Measurements from ENCODE around the gene FOXN3. TPM values are rescaled to one million over a fixed set of nuclear protein-coding genes. Genes with fewer than 3 reads are reported as not detected.

The FOXN3 gene
- total and polyA plus RNA-seq, 2 experiments from 2014 or later: 98.9 to 167 TPM

- no peaks in the 10 kb centered on the region for H3K9me2 ChIP-seq (ENCODE audit: insufficient read depth)
- Mint-ChIP-seq H3K27ac (peak overlapping the region; percentile 69; the same call in 1 of the 2 replicates), H3K36me3 (ENCODE audit: low read depth) (peaks cover 64% of the 10 kb centered on the region)
Observed at GRCh38 chr14:89164168-89165073, 252.6 kb downstream of the FOXN3 start.

More at GRCh38 chr14:89164168-89165073, 252.6 kb downstream of the FOXN3 start:
- Histone ChIP-seq H3K36me3 (ENCODE audit: insufficient read depth) (peaks cover 4% of the 10 kb centered on the region; the same call in 1 of the 2 replicates), H2AFZ (no peak overlapping the region), H3K4me3 (no peak overlapping the region), H4K20me1 (replicated peaks; ENCODE audit: insufficient read depth) (peaks cover 16% of the 10 kb centered on the region), H3K27ac (ENCODE audit: low read depth) (no peak overlapping the region), H3K27me3 (ENCODE audit: insufficient read depth) (no peaks in the 10 kb centered on the region), H3K4me1 (ENCODE audit: insufficient read depth) (0 out of 2 replicates have a peak, but pooled peaks cover 7% of the 10 kb centered on the region), H3F3A (replicated peaks; ENCODE audit: low read depth) (no peaks in the 10 kb centered on the region), H3K4me2 (no peak overlapping the region), H3K79me2 (replicated peaks; ENCODE audit: insufficient read depth) (peaks cover 6% of the 10 kb centered on the region)
- H3K4me1 Mint-ChIP-seq: peaks cover 30% of the 10 kb centered on the region
- H3K27me3 Mint-ChIP-seq (ENCODE audit: insufficient read depth, low read depth, poor library complexity): peaks cover 31% of the 10 kb centered on the region
- ATAC-seq: no peak
- no peak for DNase-seq (ENCODE audit: low spot score)
- TF ChIP-seq POLR2AphosphoS5 (IDR thresholded peaks at IDR 0.05; ENCODE audit: low read depth) (no peak), CREB1 (CRISPR knock-in tag; IDR thresholded peaks at IDR 0.05; ENCODE audit: low read depth) (no peak), NANOG (IDR thresholded peaks at IDR 0.05; ENCODE audit: borderline replicate concordance) (no peak), EZH2 (IDR thresholded peaks at IDR 0.05; ENCODE audit: low read depth, unreplicated experiment) (no peak), STAT1 (IDR thresholded peaks at IDR 0.05; ENCODE audit: unreplicated experiment) (no peak), JUNB (IDR thresholded peaks at IDR 0.05; ENCODE audit: unreplicated experiment) (no peak), EZH2phosphoT487 (IDR thresholded peaks at IDR 0.05; ENCODE audit: unreplicated experiment) (no peak), ZNF114 (CRISPR knock-in tag; IDR thresholded peaks at IDR 0.05) (no peak), ZNF462 (CRISPR knock-in tag; IDR thresholded peaks at IDR 0.05) (no peak), ZNF331 (CRISPR knock-in tag; IDR thresholded peaks at IDR 0.05; ENCODE audit: low read depth) (no peak)
- TF ChIP-seq, protein P1, sequence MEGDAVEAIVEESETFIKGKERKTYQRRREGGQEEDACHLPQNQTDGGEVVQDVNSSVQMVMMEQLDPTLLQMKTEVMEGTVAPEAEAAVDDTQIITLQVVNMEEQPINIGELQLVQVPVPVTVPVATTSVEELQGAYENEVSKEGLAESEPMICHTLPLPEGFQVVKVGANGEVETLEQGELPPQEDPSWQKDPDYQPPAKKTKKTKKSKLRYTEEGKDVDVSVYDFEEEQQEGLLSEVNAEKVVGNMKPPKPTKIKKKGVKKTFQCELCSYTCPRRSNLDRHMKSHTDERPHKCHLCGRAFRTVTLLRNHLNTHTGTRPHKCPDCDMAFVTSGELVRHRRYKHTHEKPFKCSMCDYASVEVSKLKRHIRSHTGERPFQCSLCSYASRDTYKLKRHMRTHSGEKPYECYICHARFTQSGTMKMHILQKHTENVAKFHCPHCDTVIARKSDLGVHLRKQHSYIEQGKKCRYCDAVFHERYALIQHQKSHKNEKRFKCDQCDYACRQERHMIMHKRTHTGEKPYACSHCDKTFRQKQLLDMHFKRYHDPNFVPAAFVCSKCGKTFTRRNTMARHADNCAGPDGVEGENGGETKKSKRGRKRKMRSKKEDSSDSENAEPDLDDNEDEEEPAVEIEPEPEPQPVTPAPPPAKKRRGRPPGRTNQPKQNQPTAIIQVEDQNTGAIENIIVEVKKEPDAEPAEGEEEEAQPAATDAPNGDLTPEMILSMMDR (conservative IDR thresholded peaks at IDR 0.05; ENCODE audit: low read depth in 2 of 2): no peak
- TF ChIP-seq, protein P2, sequence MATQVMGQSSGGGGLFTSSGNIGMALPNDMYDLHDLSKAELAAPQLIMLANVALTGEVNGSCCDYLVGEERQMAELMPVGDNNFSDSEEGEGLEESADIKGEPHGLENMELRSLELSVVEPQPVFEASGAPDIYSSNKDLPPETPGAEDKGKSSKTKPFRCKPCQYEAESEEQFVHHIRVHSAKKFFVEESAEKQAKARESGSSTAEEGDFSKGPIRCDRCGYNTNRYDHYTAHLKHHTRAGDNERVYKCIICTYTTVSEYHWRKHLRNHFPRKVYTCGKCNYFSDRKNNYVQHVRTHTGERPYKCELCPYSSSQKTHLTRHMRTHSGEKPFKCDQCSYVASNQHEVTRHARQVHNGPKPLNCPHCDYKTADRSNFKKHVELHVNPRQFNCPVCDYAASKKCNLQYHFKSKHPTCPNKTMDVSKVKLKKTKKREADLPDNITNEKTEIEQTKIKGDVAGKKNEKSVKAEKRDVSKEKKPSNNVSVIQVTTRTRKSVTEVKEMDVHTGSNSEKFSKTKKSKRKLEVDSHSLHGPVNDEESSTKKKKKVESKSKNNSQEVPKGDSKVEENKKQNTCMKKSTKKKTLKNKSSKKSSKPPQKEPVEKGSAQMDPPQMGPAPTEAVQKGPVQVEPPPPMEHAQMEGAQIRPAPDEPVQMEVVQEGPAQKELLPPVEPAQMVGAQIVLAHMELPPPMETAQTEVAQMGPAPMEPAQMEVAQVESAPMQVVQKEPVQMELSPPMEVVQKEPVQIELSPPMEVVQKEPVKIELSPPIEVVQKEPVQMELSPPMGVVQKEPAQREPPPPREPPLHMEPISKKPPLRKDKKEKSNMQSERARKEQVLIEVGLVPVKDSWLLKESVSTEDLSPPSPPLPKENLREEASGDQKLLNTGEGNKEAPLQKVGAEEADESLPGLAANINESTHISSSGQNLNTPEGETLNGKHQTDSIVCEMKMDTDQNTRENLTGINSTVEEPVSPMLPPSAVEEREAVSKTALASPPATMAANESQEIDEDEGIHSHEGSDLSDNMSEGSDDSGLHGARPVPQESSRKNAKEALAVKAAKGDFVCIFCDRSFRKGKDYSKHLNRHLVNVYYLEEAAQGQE (IDR thresholded peaks at IDR 0.05; ENCODE audit: unreplicated experiment): no peak
- H3K4me3 Mint-ChIP-seq: no peak overlapping the region
- no peaks in the 10 kb centered on the region for H3K9me3 Mint-ChIP-seq

Data from GM23338 (cell line).